Stomach (tissue), 4 donors: ENCODE data around the gene USP24.

Experiments used
- CTCF ChIP-seq, 7 experiments: fragments of 450-650 bp in 4 of 7; fragments of 200-600 bp in 3 of 7; sonication (generic) in 3 of 7; IDR thresholded peaks; one replicate each; pipeline ENCODE4 v1.5.1; 2016 to 2019; ENCODE audit warnings: antibody characterized with exemption in 7 of 7, control low read depth in 2 of 7, mild to moderate bottlenecking in 1 of 7
- EP300 ChIP-seq: sonication (generic); formaldehyde crosslinking; IDR thresholded peaks from one replicate; pipeline ENCODE4 v1.6.1; 2017; ENCODE audit warnings: antibody characterized with exemption
- POLR2A ChIP-seq, 4 donors: fragments of 450-650 bp; IDR thresholded peaks; one replicate each; pipeline ENCODE4 v1.6.1; 2016; ENCODE audit warnings: antibody characterized with exemption in 4 of 4, control low read depth in 2 of 4, mild to moderate bottlenecking in 1 of 4, moderate library complexity in 1 of 4
- POLR2AphosphoS5 ChIP-seq, 3 donors: sonication (generic); formaldehyde crosslinking; IDR thresholded peaks; one replicate each; pipeline ENCODE4 v1.6.1; 2016; ENCODE audit warnings: antibody characterized with exemption in 3 of 3

DNA sequence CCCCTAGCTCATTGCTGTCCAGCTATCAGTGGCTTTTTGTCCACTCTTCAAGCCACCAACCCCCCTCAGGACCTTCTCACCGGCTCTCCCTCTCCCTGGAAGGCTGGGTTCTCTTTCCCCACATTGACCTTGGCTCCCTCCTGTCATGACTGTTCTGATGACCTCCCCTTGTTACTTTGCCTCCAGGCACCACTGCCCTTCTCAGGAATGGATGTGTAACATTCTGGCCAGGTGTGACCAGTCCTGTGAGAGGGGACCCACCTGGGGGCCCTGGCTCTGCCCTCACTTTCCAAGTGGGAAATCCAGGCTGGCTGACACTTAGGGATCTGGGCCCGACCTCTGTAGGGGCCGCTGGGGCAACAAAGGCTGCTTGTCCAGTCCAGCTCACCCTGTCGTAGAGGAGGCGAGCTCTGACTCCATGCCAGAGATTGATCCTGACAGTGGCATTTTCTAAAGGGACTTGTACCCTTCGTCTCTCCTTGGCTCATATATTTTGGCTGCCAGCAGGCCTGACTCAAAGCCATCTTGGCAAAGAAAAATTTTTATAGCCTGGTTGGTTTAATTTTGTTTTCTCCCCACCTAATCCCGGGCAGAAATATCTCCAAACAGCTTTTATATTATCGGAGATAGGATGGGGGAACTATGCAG lies 37.9 kb upstream of the USP24 start:
- TF ChIP-seq CTCF (IDR thresholded peaks at IDR 0.05), result no peak
- TF ChIP-seq POLR2AphosphoS5 (IDR thresholded peaks at IDR 0.05), result no peak
- no peak for TF ChIP-seq POLR2A (IDR thresholded peaks at IDR 0.05)
- no peak for TF ChIP-seq EP300
